HCT116 (cell line): Measurements from ENCODE around the gene TMSB10. TPM values are rescaled to one million over a fixed set of nuclear protein-coding genes. Genes with fewer than 3 reads are reported as not detected.

Source experiments
- ATAC-seq: fragments of 200-7000 bp; cut with Tn5 transposase; 2 replicates; pipeline ENCODE4 v1.9.1; 2020; ENCODE audit warnings: mild to moderate bottlenecking, moderate library complexity
- BruUV-seq: library from RNA; stranded (reverse); fragments of 400-500 nt; replicated peaks from 2 replicates; lab custom pipeline; 2021; lab: Mats Ljungman, UMichigan
- CTCF ChIA-PET: fragments of 300-600 bp; sonication (Branson Sonifier 250); formaldehyde crosslinking; loops from one replicate; lab custom pipeline; 2021; ENCODE audit warnings: antibody characterized with exemption; lab: Charles Lee
- POLR2A ChIA-PET: fragments of 300-600, 350-600 bp; sonication (Branson Sonifier 250); formaldehyde crosslinking; loops from one replicate; lab custom pipeline; 2021; ENCODE audit warnings: antibody characterized with exemption; lab: Charles Lee
- RAD21 ChIA-PET, 2 experiments: fragments of 300-600 bp; sonication (Branson Sonifier 250); formaldehyde crosslinking; loops; one replicate each; lab custom pipeline; 2023; ENCODE audit warnings: low total read pairs in 2 of 2; ENCODE audit not compliant: uncharacterized antibody in 2 of 2, unreplicated experiment in 2 of 2, low non-redundant PET in 1 of 2; lab: Charles Lee
- DNase-seq: peaks from one replicate; pipeline ENCODE4 v3.0.0-alpha.2; 2010; ENCODE audit warnings: low read depth, low spot score
- H2AFZ ChIP-seq: fragments of 200-600 bp; shearing (Covaris generic), sonication (generic); 2 replicates; pipeline ENCODE4 v1.6.1; 2017; ENCODE audit warnings: low read depth, mixed run types, mixed read lengths, antibody characterized with exemption, low read length; ENCODE audit not compliant: poor library complexity, severe bottlenecking
- H3K27ac ChIP-seq: 2 replicates; pipeline ENCODE4 v1.5.1; 2012; ENCODE audit warnings: low read depth, low read length
- H3K27me3 ChIP-seq: fragments of 200-600 bp; sonication (generic); 2 replicates; pipeline ENCODE4 v1.6.1; 2016; ENCODE audit warnings: mixed run types, low read length, mixed read lengths; ENCODE audit not compliant: insufficient read depth
- H3K36me3 ChIP-seq, 2 experiments: fragments of 200-500 bp in 1 of 2; fragments of 200-600 bp in 1 of 2; sonication (Bioruptor generic) in 1 of 2; sonication (generic) in 1 of 2; 2 replicates each; pipeline versions ENCODE4 v1.5.1 to v1.6.1; 2014 to 2016; ENCODE audit warnings: low read length in 2 of 2, inconsistent platforms in 1 of 2, mixed read lengths in 1 of 2, mixed run types in 1 of 2; ENCODE audit not compliant: insufficient read depth in 2 of 2, control insufficient read depth in 1 of 2
- H3K4me1 ChIP-seq, 2 experiments: fragments of 200-600 bp in 1 of 2; sonication (generic) in 1 of 2; 2 replicates each; pipeline versions ENCODE4 v1.5.1 to v1.6.1; 2012 to 2017; ENCODE audit warnings: low read length in 2 of 2, inconsistent platforms in 1 of 2, mild to moderate bottlenecking in 1 of 2, mixed read lengths in 1 of 2, mixed run types in 1 of 2, moderate library complexity in 1 of 2; ENCODE audit not compliant: insufficient read depth in 2 of 2, control insufficient read depth in 1 of 2
- H3K4me2 ChIP-seq: fragments of 200-600 bp; sonication (generic); 2 replicates; pipeline ENCODE4 v1.6.1; 2017; ENCODE audit warnings: mixed run types, low read length, mixed read lengths
- H3K4me3 ChIP-seq, 2 experiments: fragments of 200-600 bp in 1 of 2; sonication (generic) in 1 of 2; replicated peaks in 1 of 2; 2 replicates each; pipeline ENCODE4 v1.5.1; 2011 to 2016; ENCODE audit warnings: low read length in 2 of 2, control low read depth in 1 of 2, low read depth in 1 of 2, mild to moderate bottlenecking in 1 of 2, mixed read lengths in 1 of 2, mixed run types in 1 of 2
- H3K79me2 ChIP-seq: fragments of 200-600 bp; sonication (generic); 2 replicates; pipeline ENCODE4 v1.6.1; 2017; ENCODE audit warnings: mild to moderate bottlenecking, mixed run types, low read length, moderate library complexity, mixed read lengths; ENCODE audit not compliant: insufficient read depth
- H3K9ac ChIP-seq: fragments of 200-600 bp; sonication (generic); 2 replicates; pipeline ENCODE4 v1.6.1; 2016; ENCODE audit warnings: low read length, mixed read lengths
- H3K9me2 ChIP-seq: fragments of 200-600 bp; sonication (generic), shearing (Covaris generic); 2 replicates; pipeline ENCODE4 v1.6.1; 2017; ENCODE audit warnings: mixed run types, mild to moderate bottlenecking, moderate library complexity; ENCODE audit not compliant: insufficient read depth
- H3K9me3 ChIP-seq, 2 experiments: fragments of 200-500 bp in 1 of 2; fragments of 200-600 bp in 1 of 2; sonication (Bioruptor generic) in 1 of 2; sonication (generic) in 1 of 2; 2 replicates each; pipeline ENCODE4 v1.6.1; 2014 to 2017; ENCODE audit warnings: low read length in 2 of 2, mixed read lengths in 2 of 2, inconsistent platforms in 1 of 2, low read depth in 1 of 2, mild to moderate bottlenecking in 1 of 2, mixed run types in 1 of 2, moderate library complexity in 1 of 2; ENCODE audit not compliant: control insufficient read depth in 1 of 2, insufficient read depth in 1 of 2
- H4K20me1 ChIP-seq: fragments of 200-600 bp; sonication (generic), shearing (Covaris generic); 2 replicates; pipeline ENCODE4 v1.6.1; 2017; ENCODE audit warnings: mixed run types, mild to moderate bottlenecking, moderate library complexity; ENCODE audit not compliant: insufficient read depth
- CBX3 ChIP-seq: IDR thresholded peaks from 2 replicates; pipeline ENCODE4 v1.6.1; 2012; ENCODE audit warnings: low read depth
- EGR1 ChIP-seq: IDR thresholded peaks from 2 replicates; pipeline ENCODE4 v1.6.1; 2012; ENCODE audit warnings: low read depth
- EZH2phosphoT487 ChIP-seq: fragments of 200-600 bp; IDR thresholded peaks from 2 replicates; pipeline ENCODE4 v1.6.1; 2018; ENCODE audit warnings: antibody characterized with exemption, borderline replicate concordance
- FOSL1 ChIP-seq: IDR thresholded peaks from 2 replicates; pipeline ENCODE4 v1.6.1; 2012; ENCODE audit warnings: low read depth
- JUND ChIP-seq: IDR thresholded peaks from 2 replicates; pipeline ENCODE4 v1.6.1; 2012
- POLR2AphosphoS5 ChIP-seq: IDR thresholded peaks from 2 replicates; pipeline ENCODE4 v1.6.1; 2011; ENCODE audit warnings: mild to moderate bottlenecking, low read depth, low read length, moderate library complexity
- RAD21 ChIP-seq: IDR thresholded peaks from 2 replicates; pipeline ENCODE4 v1.6.1; 2012; ENCODE audit warnings: low read depth, mild to moderate bottlenecking
- SIN3A ChIP-seq: IDR thresholded peaks from 2 replicates; pipeline ENCODE4 v1.6.1; 2012; ENCODE audit warnings: low read depth
- SRF ChIP-seq: IDR thresholded peaks from 2 replicates; pipeline ENCODE4 v1.6.1; 2012; ENCODE audit warnings: low read depth
- YY1 ChIP-seq: IDR thresholded peaks from 2 replicates; pipeline ENCODE4 v1.6.1; 2011; ENCODE audit warnings: low read length, low read depth, moderate library complexity, mild to moderate bottlenecking; ENCODE audit not compliant: insufficient replicate concordance; ENCODE audit errors: extremely low read depth
- ZBTB33 ChIP-seq: IDR thresholded peaks from 2 replicates; pipeline ENCODE4 v1.6.1; 2011; ENCODE audit warnings: mild to moderate bottlenecking, low read length, moderate library complexity; ENCODE audit not compliant: insufficient replicate concordance; ENCODE audit errors: extremely low read depth
- ZFX ChIP-seq: fragments of 450-650 bp; IDR thresholded peaks from 2 replicates; pipeline ENCODE4 v1.6.1; 2017
- ZNF274 ChIP-seq: fragments of 200-500 bp; sonication (Bioruptor generic); IDR thresholded peaks from 2 replicates; pipeline ENCODE4 v1.6.1; 2014; ENCODE audit warnings: mild to moderate bottlenecking, low read depth, low read length, inconsistent platforms
- intact Hi-C: fragments of 100-400 bp; cut with micrococcal nuclease; formaldehyde crosslinking; loops from 2 replicates; pipeline ENCODE4 v1.10.0; 2022
- total RNA-seq: library from RNA; stranded (reverse); gene quantifications from one replicate; pipeline ENCODE4 v1.2.1, GENCODE V29; 2021; ENCODE audit not compliant: unreplicated experiment
- TF ChIP-seq, protein P1 (sequence below): IDR thresholded peaks from 2 replicates; pipeline ENCODE4 v1.6.1; 2012; ENCODE audit warnings: low read depth
- TF ChIP-seq, protein P2 (sequence below), 3 experiments: fragments of 200-600 bp in 1 of 3; sonication (generic) in 1 of 3; IDR thresholded peaks in 2 of 3; conservative IDR thresholded peaks in 1 of 3; 2 replicates each; pipeline ENCODE4 v1.5.1; 2012 to 2017; ENCODE audit warnings: low read depth in 2 of 3, low read length in 2 of 3, antibody characterized with exemption in 1 of 3, borderline replicate concordance in 1 of 3, control low read depth in 1 of 3, mild to moderate bottlenecking in 1 of 3, mixed read lengths in 1 of 3, mixed run types in 1 of 3, moderate library complexity in 1 of 3; ENCODE audit not compliant: insufficient read depth in 1 of 3
- TF ChIP-seq, protein P3 (sequence below): IDR thresholded peaks from 2 replicates; pipeline ENCODE4 v1.6.1; 2012

The TMSB10 gene
- total RNA-seq, 1 experiment from 2014 or later = 2,677 TPM

- BruUV-seq = no TSS peak
Observed at GRCh38 chr2:84901593-84902120, 3.8 kb upstream of the TMSB10 start.

More at GRCh38 chr2:84901593-84902120, 3.8 kb upstream of the TMSB10 start:
- Histone ChIP-seq H3K9me2 (no peaks in the 10 kb centered on the region), H2AFZ (no peak overlapping the region), H3K9ac (no peak overlapping the region), H3K27ac (no peak overlapping the region), H3K4me3 (no peak overlapping the region), H3K9me3 (no peaks in the 10 kb centered on the region), H4K20me1 (no peaks in the 10 kb centered on the region), H3K4me1 (peaks cover 5 to 31% of the 10 kb centered on the region in 2 experiments; a peak in 3 of 4 replicates), H3K79me2 (peaks cover 12% of the 10 kb centered on the region), H3K4me2 (no peak overlapping the region), H3K36me3 (peaks cover 3 to 6% of the 10 kb centered on the region in 2 experiments; a peak in 3 of 4 replicates), H3K27me3 (no peaks in the 10 kb centered on the region)
- RAD21 ChIA-PET = no interaction called here
- intact Hi-C loops = no loop called here
- TF ChIP-seq SIN3A (no peak), EGR1 (no peak), ZNF274 (no peak), ZFX (no peak), SRF (no peak), RAD21 (no peak), JUND (no peak), ZBTB33 (no peak), POLR2AphosphoS5 (no peak), EZH2phosphoT487 (no peak), CBX3 (no peak), FOSL1 (no peak), YY1 (no peak)
- TF ChIP-seq, protein P1, sequence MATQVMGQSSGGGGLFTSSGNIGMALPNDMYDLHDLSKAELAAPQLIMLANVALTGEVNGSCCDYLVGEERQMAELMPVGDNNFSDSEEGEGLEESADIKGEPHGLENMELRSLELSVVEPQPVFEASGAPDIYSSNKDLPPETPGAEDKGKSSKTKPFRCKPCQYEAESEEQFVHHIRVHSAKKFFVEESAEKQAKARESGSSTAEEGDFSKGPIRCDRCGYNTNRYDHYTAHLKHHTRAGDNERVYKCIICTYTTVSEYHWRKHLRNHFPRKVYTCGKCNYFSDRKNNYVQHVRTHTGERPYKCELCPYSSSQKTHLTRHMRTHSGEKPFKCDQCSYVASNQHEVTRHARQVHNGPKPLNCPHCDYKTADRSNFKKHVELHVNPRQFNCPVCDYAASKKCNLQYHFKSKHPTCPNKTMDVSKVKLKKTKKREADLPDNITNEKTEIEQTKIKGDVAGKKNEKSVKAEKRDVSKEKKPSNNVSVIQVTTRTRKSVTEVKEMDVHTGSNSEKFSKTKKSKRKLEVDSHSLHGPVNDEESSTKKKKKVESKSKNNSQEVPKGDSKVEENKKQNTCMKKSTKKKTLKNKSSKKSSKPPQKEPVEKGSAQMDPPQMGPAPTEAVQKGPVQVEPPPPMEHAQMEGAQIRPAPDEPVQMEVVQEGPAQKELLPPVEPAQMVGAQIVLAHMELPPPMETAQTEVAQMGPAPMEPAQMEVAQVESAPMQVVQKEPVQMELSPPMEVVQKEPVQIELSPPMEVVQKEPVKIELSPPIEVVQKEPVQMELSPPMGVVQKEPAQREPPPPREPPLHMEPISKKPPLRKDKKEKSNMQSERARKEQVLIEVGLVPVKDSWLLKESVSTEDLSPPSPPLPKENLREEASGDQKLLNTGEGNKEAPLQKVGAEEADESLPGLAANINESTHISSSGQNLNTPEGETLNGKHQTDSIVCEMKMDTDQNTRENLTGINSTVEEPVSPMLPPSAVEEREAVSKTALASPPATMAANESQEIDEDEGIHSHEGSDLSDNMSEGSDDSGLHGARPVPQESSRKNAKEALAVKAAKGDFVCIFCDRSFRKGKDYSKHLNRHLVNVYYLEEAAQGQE = no peak
- TF ChIP-seq, protein P2, sequence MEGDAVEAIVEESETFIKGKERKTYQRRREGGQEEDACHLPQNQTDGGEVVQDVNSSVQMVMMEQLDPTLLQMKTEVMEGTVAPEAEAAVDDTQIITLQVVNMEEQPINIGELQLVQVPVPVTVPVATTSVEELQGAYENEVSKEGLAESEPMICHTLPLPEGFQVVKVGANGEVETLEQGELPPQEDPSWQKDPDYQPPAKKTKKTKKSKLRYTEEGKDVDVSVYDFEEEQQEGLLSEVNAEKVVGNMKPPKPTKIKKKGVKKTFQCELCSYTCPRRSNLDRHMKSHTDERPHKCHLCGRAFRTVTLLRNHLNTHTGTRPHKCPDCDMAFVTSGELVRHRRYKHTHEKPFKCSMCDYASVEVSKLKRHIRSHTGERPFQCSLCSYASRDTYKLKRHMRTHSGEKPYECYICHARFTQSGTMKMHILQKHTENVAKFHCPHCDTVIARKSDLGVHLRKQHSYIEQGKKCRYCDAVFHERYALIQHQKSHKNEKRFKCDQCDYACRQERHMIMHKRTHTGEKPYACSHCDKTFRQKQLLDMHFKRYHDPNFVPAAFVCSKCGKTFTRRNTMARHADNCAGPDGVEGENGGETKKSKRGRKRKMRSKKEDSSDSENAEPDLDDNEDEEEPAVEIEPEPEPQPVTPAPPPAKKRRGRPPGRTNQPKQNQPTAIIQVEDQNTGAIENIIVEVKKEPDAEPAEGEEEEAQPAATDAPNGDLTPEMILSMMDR (IDR thresholded peaks at IDR 0.05 in 2 of 3, conservative IDR thresholded peaks at IDR 0.05 in 1 of 3; ENCODE audit: borderline replicate concordance in 1 of 3, insufficient read depth in 1 of 3, low read depth in 2 of 3, low read length in 2 of 3) = no peak
- TF ChIP-seq, protein P3, sequence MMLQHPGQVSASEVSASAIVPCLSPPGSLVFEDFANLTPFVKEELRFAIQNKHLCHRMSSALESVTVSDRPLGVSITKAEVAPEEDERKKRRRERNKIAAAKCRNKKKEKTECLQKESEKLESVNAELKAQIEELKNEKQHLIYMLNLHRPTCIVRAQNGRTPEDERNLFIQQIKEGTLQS = no peak
- POLR2A ChIA-PET = no interaction called here
- DNase-seq = no peak
- CTCF ChIA-PET = interaction anchor here (1.1 kb wide), 1 partner anchor 19 kb away, joined by 3 read pairs; no protein-coding TSS in a partner anchor
- ATAC-seq = no peak
